ENCODE measurements around the gene PLSCR5.

PLSCR5 gene

DNA sequence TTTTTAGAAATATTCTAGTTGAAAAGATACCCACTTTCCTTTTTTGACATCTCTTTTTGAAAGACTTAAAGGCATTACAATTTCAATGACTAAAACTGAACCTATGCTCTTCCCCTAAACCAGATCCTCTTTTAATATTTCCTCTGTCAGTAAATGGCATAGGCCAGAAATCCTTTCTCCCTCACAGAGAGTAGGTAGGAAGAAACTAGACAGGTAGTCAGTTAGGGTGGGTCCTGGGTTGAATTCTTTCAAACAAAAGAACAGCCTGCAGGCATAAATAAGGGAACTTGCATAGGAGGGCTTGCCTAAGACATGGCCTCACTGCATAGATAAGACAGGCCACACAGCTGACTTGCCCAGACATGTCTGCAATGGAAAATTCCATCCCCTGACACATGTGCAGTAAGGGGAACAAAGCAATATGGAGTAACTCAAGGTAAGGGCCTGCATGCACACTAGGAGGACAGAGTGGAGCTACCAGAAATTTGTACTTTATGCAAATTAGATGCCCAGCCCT lies 23.1 kb downstream of the PLSCR5 start:
- H3K4me1 ChIP-seq (ENCODE audit: control insufficient read depth, insufficient read depth, low read length, poor library complexity, severe bottlenecking), result peaks cover 4% of the 10 kb centered on the region
- H3K9me3 ChIP-seq (ENCODE audit: control insufficient read depth, low read length), result peaks cover 15% of the 10 kb centered on the region
- peak overlapping the region; percentile 79 for H3K27ac ChIP-seq (ENCODE audit: low read depth, low read length, severe bottlenecking)
- H3K36me3 ChIP-seq (ENCODE audit: control insufficient read depth, insufficient read depth, low read length), result no peaks in the 10 kb centered on the region
- H3K4me3 ChIP-seq (ENCODE audit: extremely low read depth, insufficient read depth, low read length, poor library complexity, severe bottlenecking), result no peak overlapping the region

DNA sequence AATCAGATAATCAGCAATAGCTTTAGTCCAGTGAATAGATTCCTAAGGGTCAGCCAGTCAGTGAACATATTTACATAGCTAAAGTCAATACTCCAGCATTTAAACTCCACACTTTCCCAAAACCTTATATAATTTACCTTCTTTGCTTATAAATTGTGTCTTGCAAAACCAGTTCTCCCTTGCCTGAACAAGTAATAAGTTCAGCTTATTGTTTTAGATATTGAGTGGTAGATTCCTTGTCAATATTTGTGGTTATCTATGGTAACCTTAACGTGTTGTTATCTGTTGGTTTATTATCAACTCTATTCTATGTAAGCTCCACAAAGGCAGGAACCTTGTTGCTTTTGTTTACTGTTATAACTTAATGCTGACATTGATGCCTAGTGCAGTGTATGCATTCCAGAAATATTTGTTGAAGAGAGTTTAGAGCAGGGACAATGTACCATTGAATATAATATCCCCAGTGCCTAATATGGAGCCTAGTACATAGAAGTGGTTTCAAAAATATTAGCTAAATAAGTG lies 24.0 kb downstream of the PLSCR5 start:
- WGBS, 2 experiments (ENCODE audit: insufficient coverage in 2 of 2), result no CpG with 5 or more reads among the region's 1 CpG
- H3K36me3 ChIP-seq (ENCODE audit: control insufficient read depth, insufficient read depth, low read length), result no peaks in the 10 kb centered on the region

DNA sequence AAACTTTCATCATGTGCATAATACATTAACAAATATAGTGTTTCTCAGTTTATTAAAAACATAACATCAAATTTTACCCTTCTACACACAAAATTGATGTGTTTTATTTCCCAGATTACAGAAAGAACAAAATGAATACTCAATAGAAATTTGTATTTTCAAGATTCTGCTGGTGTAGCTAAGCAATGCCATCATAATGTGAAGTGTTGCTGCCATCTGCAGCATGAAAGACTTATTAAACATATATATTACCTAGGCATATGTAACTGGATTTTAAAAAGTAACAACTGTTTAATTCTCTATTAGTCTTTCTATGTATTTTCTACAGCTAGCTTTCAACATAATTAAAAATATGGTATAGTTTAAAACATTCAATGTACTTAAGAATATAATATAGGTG lies 27.5 kb downstream of the PLSCR5 start:
- Histone ChIP-seq H3K9me3 (ENCODE audit: control insufficient read depth, low read length) (peaks cover 8% of the 10 kb centered on the region), H3K4me3 (ENCODE audit: extremely low read depth, insufficient read depth, low read length, poor library complexity, severe bottlenecking) (no peak overlapping the region)

More for the DNA sequence above, 24.0 kb downstream of the PLSCR5 start:
- H3K4me1 ChIP-seq (ENCODE audit: control insufficient read depth, insufficient read depth, low read length, poor library complexity, severe bottlenecking), result peaks cover 4% of the 10 kb centered on the region
- H3K9me3 ChIP-seq (ENCODE audit: control insufficient read depth, low read length), result peaks cover 15% of the 10 kb centered on the region
- no peak overlapping the region for H3K4me3 ChIP-seq (ENCODE audit: extremely low read depth, insufficient read depth, low read length, poor library complexity, severe bottlenecking)
- no peak overlapping the region for H3K27ac ChIP-seq (ENCODE audit: low read depth, low read length, severe bottlenecking)

DNA sequence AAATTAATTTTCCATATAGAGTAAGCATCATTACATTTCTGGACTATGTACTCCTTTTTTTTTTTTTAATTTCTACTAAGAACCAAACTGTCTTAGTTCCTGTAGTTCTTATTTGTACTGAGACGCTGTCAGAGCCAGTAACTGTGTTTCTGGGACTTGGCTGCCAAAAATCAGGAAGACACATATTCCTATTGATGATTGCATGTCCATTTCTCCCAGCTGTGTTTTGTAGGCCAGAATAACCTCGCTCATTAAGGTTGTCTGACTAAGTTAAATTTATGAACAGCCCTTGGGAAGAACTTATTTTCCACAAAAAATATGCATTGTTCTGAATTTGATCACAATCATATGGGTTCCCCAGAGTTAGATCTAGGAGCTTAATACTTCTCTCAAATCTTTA lies 29.5 kb downstream of the PLSCR5 start:
- WGBS, 2 experiments (ENCODE audit: insufficient coverage in 2 of 2), result 100% methylated on average over 2 of the region's 2 CpGs; no CpG with 5 or more reads in 1 of the 2 experiments
- Histone ChIP-seq H3K27ac (ENCODE audit: low read depth, low read length, severe bottlenecking) (no peak overlapping the region), H3K4me1 (ENCODE audit: control insufficient read depth, insufficient read depth, low read length, poor library complexity, severe bottlenecking) (no peaks in the 10 kb centered on the region)

More for the DNA sequence above, 27.5 kb downstream of the PLSCR5 start:
- no peaks in the 10 kb centered on the region for H3K36me3 ChIP-seq (ENCODE audit: control insufficient read depth, insufficient read depth, low read length)
- H3K27ac ChIP-seq (ENCODE audit: low read depth, low read length, severe bottlenecking), result no peak overlapping the region
- H3K4me1 ChIP-seq (ENCODE audit: control insufficient read depth, insufficient read depth, low read length, poor library complexity, severe bottlenecking), result peaks cover 4% of the 10 kb centered on the region

DNA sequence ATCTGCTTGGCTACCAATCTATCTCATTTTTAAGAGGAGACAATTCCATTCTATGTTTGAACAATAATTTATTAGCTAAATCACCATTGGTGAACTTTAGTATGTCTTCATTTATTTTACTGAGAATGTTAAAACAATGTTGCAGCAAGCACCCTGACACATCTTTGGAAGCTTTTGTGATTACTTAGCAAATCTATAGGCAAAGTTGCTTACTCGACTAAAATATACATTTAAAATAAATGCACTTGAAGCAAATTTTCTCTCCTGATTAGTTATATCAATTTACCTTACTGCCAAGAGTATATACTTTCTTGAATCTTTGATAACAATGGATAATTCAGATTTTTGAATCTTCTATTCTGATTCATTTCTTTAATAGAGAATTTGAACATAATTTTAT lies 31.0 kb downstream of the PLSCR5 start:
- Histone ChIP-seq H3K9me3 (ENCODE audit: control insufficient read depth, low read length) (no peaks in the 10 kb centered on the region), H3K4me1 (ENCODE audit: control insufficient read depth, insufficient read depth, low read length, poor library complexity, severe bottlenecking) (no peaks in the 10 kb centered on the region), H3K4me3 (ENCODE audit: extremely low read depth, insufficient read depth, low read length, poor library complexity, severe bottlenecking) (no peak overlapping the region), H3K36me3 (ENCODE audit: control insufficient read depth, insufficient read depth, low read length) (no peaks in the 10 kb centered on the region), H3K27ac (ENCODE audit: low read depth, low read length, severe bottlenecking) (no peak overlapping the region)
- no CpG with 5 or more reads among the region's 1 CpG for WGBS, 2 experiments (ENCODE audit: insufficient coverage in 2 of 2)

More for the DNA sequence above, 29.5 kb downstream of the PLSCR5 start:
- H3K36me3 ChIP-seq (ENCODE audit: control insufficient read depth, insufficient read depth, low read length), result no peaks in the 10 kb centered on the region
- no peaks in the 10 kb centered on the region for H3K9me3 ChIP-seq (ENCODE audit: control insufficient read depth, low read length)
- no peak overlapping the region for H3K4me3 ChIP-seq (ENCODE audit: extremely low read depth, insufficient read depth, low read length, poor library complexity, severe bottlenecking)

DNA sequence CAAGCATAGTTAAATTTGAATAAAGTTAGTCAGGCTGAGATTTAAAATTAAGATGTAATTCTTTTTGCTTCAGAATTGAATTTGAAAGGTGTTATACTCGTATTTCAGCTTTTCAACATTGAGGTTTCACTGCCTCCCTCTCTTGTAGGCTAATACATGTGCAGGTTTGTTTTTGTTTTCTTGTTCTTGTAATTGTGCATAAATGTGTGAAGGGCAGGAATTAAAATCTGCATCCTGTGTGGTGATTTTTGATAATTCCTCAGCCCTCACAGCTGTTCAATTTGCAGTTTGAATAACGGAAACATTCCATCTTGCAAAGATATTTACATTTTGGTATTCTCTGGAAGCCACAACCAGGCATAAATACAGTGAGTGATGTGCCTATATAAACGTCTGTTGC lies 35.8 kb downstream of the PLSCR5 start:
- H3K9me3 ChIP-seq (ENCODE audit: control insufficient read depth, low read length), result no peaks in the 10 kb centered on the region
- H3K4me1 ChIP-seq (ENCODE audit: control insufficient read depth, insufficient read depth, low read length, poor library complexity, severe bottlenecking), result no peaks in the 10 kb centered on the region
- 92 to 100% methylated on average over 1 to 2 of the region's 3 CpGs for WGBS, 2 experiments (ENCODE audit: insufficient coverage in 2 of 2)
- H3K36me3 ChIP-seq (ENCODE audit: control insufficient read depth, insufficient read depth, low read length), result no peaks in the 10 kb centered on the region
- H3K4me3 ChIP-seq (ENCODE audit: extremely low read depth, insufficient read depth, low read length, poor library complexity, severe bottlenecking), result no peak overlapping the region
- H3K27ac ChIP-seq (ENCODE audit: low read depth, low read length, severe bottlenecking), result no peak overlapping the region

DNA sequence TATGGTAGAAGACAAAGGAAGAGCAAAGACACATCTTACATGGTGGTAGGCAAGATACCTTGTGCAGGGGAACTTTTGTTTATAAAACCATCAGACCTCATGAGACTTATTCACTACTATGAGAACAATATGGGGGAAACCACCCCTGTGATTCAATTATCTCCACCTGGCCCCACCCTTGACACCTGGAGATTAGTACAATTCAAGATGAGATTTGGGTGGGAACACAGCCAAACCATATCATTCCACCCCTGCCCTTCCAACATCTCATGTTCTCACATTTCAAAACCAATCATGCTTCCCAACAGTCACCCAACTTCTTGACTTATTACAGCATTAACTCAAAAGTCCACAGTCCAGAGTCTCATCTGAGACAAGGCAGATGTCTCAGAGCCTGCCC lies 39.0 kb downstream of the PLSCR5 start:
- Histone ChIP-seq H3K36me3 (ENCODE audit: control insufficient read depth, insufficient read depth, low read length) (no peaks in the 10 kb centered on the region), H3K27ac (ENCODE audit: low read depth, low read length, severe bottlenecking) (no peak overlapping the region), H3K4me3 (ENCODE audit: extremely low read depth, insufficient read depth, low read length, poor library complexity, severe bottlenecking) (no peak overlapping the region), H3K9me3 (ENCODE audit: control insufficient read depth, low read length) (no peaks in the 10 kb centered on the region), H3K4me1 (ENCODE audit: control insufficient read depth, insufficient read depth, low read length, poor library complexity, severe bottlenecking) (no peaks in the 10 kb centered on the region)

DNA sequence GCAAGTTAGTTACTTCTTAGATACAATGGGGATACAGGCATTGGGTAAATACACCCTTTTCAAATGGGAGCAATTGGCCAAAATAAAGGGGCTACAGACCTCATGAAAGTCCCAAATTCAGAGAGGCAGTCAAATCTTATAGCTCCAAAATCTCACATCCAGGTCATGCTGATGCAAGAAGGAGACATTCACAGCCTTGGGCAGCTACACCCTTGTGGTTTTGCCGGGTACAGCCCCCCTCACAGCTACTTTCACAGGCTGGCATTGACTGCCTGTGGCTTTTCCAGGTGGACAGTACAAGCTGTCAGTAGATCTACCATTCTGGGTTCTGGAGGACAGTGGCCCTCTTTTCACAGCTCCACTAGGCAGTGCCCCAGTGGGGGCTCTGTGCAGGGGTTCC lies 43.3 kb downstream of the PLSCR5 start:
- no peaks in the 10 kb centered on the region for H3K36me3 ChIP-seq (ENCODE audit: control insufficient read depth, insufficient read depth, low read length)
- no peaks in the 10 kb centered on the region for H3K9me3 ChIP-seq (ENCODE audit: control insufficient read depth, low read length)
- 60 to 71% methylated on average over 1 of the region's 1 CpG for WGBS, 2 experiments (ENCODE audit: insufficient coverage in 2 of 2)
- no peak overlapping the region for H3K27ac ChIP-seq (ENCODE audit: low read depth, low read length, severe bottlenecking)
- H3K4me1 ChIP-seq (ENCODE audit: control insufficient read depth, insufficient read depth, low read length, poor library complexity, severe bottlenecking), result no peaks in the 10 kb centered on the region
- H3K4me3 ChIP-seq (ENCODE audit: extremely low read depth, insufficient read depth, low read length, poor library complexity, severe bottlenecking), result no peak overlapping the region

DNA sequence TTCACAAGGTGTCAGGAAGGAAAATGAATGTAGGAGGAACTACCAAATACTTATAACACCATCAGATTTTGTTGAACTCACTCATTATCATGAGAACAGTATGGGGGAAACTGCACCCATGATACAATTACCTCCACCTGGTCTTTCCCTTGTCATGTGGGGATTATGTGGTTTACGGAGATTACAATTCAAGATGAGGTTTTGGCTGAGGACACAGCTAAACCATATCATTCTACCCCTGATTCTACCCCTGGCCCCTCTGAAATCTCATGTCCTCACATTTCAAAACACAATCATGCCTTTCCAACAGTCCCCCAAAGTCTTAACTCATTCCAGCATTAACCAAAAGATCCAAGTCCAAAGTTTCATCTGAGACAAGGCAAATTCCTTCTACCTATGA lies 43.7 kb downstream of the PLSCR5 start:
- Histone ChIP-seq H3K4me1 (ENCODE audit: control insufficient read depth, insufficient read depth, low read length, poor library complexity, severe bottlenecking) (no peaks in the 10 kb centered on the region), H3K4me3 (ENCODE audit: extremely low read depth, insufficient read depth, low read length, poor library complexity, severe bottlenecking) (no peak overlapping the region), H3K36me3 (ENCODE audit: control insufficient read depth, insufficient read depth, low read length) (no peaks in the 10 kb centered on the region), H3K27ac (ENCODE audit: low read depth, low read length, severe bottlenecking) (no peak overlapping the region), H3K9me3 (ENCODE audit: control insufficient read depth, low read length) (no peaks in the 10 kb centered on the region)
- WGBS, 2 experiments (ENCODE audit: insufficient coverage in 2 of 2), result no CpG with 5 or more reads among the region's 1 CpG

DNA sequence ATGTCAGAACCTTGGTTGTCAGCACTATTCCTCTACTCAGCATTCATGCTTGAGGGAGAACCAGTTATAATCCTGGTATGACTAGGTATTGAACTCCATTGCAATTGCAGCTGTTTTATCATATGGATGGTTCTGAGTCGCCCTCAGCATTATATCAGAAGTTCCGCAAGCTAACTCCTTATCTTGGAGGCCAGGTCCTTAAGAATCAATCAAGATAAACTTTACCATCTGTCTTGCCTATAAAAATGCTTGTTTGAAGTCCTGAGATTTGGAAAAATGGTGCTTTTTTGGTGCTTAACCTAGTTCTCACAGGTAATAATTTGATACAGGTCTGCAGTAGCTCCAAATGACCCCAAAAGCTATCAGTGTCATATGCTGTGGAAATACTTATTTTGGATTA lies 44.5 kb downstream of the PLSCR5 start:
- H3K36me3 ChIP-seq (ENCODE audit: control insufficient read depth, insufficient read depth, low read length), result no peaks in the 10 kb centered on the region
- no peak overlapping the region for H3K27ac ChIP-seq (ENCODE audit: low read depth, low read length, severe bottlenecking)
- H3K4me3 ChIP-seq (ENCODE audit: extremely low read depth, insufficient read depth, low read length, poor library complexity, severe bottlenecking), result no peak overlapping the region
- 80% methylated on average over 1 of the region's 2 CpGs; no CpG with 5 or more reads in 1 of the 2 experiments for WGBS, 2 experiments (ENCODE audit: insufficient coverage in 2 of 2)
- H3K9me3 ChIP-seq (ENCODE audit: control insufficient read depth, low read length), result no peaks in the 10 kb centered on the region
- H3K4me1 ChIP-seq (ENCODE audit: control insufficient read depth, insufficient read depth, low read length, poor library complexity, severe bottlenecking), result no peaks in the 10 kb centered on the region

DNA sequence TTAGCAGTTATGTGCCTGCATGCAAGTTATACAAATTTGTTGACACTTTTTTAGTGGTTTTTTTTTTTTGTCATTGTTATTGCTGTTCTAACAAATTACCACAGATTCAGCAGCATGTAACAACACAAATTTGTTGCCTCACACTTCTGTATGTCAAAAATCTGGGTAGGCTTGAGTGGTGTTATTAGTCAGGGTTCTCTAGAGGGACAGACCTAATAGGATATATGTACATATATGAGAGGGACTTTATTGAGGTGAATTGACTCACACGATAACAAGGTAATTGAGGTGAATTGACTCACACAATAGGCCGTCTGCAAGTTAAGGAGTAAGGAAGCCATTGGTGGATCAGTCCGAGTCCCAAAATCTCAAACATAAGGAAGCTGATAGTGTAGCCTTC lies 45.8 kb downstream of the PLSCR5 start:
- Histone ChIP-seq H3K36me3 (ENCODE audit: control insufficient read depth, insufficient read depth, low read length) (no peaks in the 10 kb centered on the region), H3K9me3 (ENCODE audit: control insufficient read depth, low read length) (no peaks in the 10 kb centered on the region), H3K4me3 (ENCODE audit: extremely low read depth, insufficient read depth, low read length, poor library complexity, severe bottlenecking) (no peak overlapping the region), H3K4me1 (ENCODE audit: control insufficient read depth, insufficient read depth, low read length, poor library complexity, severe bottlenecking) (no peaks in the 10 kb centered on the region), H3K27ac (ENCODE audit: low read depth, low read length, severe bottlenecking) (no peak overlapping the region)
- WGBS, 2 experiments (ENCODE audit: insufficient coverage in 2 of 2), result 86 to 92% methylated on average over 3 of the region's 3 CpGs

All from mesodermal cell (in vitro differentiated cells).